Trophoblast cell (in vitro differentiated cells and primary cell): ENCODE results near the gene OXTR.
A peak's percentile ranks its signal among the peaks of the same experiment; 100 is the strongest.
"Not testable (repeated sequence)": the region's sequence is repeated elsewhere in the genome, so short reads cannot be mapped to it uniquely, and the experiment has no call there.

Experiments used
- DNase-seq, 2 donors: peaks; one replicate each; pipeline ENCODE4 v3.0.0-alpha.2; 2016
- H2AFZ ChIP-seq: 2 replicates; pipeline ENCODE4 v1.6.1; 2013; ENCODE audit warnings: low read length, moderate library complexity, mild to moderate bottlenecking; ENCODE audit not compliant: insufficient read depth, poor library complexity
- H2AK5ac ChIP-seq: 2 replicates; pipeline ENCODE4 v1.6.1; 2013; ENCODE audit warnings: mild to moderate bottlenecking, low read length
- H2BK120ac ChIP-seq: 2 replicates; pipeline ENCODE4 v1.6.1; 2013; ENCODE audit warnings: low read length, mild to moderate bottlenecking, moderate library complexity; ENCODE audit not compliant: insufficient read depth, poor library complexity
- H2BK12ac ChIP-seq: 2 replicates; pipeline ENCODE4 v1.6.1; 2013; ENCODE audit warnings: mild to moderate bottlenecking, low read length, moderate library complexity
- H2BK5ac ChIP-seq: 2 replicates; pipeline ENCODE4 v1.6.1; 2013; ENCODE audit warnings: low read length, low read depth, moderate library complexity, mild to moderate bottlenecking; ENCODE audit not compliant: poor library complexity
- H3K14ac ChIP-seq: 2 replicates; pipeline ENCODE4 v1.6.1; 2013; ENCODE audit warnings: mild to moderate bottlenecking, low read length
- H3K18ac ChIP-seq: 2 replicates; pipeline ENCODE4 v1.6.1; 2013; ENCODE audit warnings: mild to moderate bottlenecking, low read length
- H3K23ac ChIP-seq: 2 replicates; pipeline ENCODE4 v1.6.1; 2013; ENCODE audit warnings: low read length
- H3K27ac ChIP-seq: 2 replicates; pipeline ENCODE4 v1.5.1; 2013; ENCODE audit warnings: low read depth, mild to moderate bottlenecking, inconsistent platforms, low read length, moderate library complexity
- H3K27me3 ChIP-seq: 2 replicates; pipeline ENCODE4 v1.6.1; 2013; ENCODE audit warnings: inconsistent platforms, mild to moderate bottlenecking, low read length, moderate library complexity; ENCODE audit not compliant: insufficient read depth
- H3K36me3 ChIP-seq, 2 experiments: 1 replicate in 1 of 2; 2 replicates in 1 of 2; pipeline ENCODE4 v1.6.1; 2013; ENCODE audit warnings: low read length in 2 of 2, mild to moderate bottlenecking in 2 of 2, moderate library complexity in 1 of 2; ENCODE audit not compliant: insufficient read depth in 2 of 2, control insufficient read depth in 1 of 2
- H3K4ac ChIP-seq: 2 replicates; pipeline ENCODE4 v1.6.1; 2013; ENCODE audit warnings: low read depth, mild to moderate bottlenecking, low read length, moderate library complexity
- H3K4me1 ChIP-seq, 2 experiments: 1 replicate in 1 of 2; 2 replicates in 1 of 2; pipeline ENCODE4 v1.6.1; 2013; ENCODE audit warnings: low read length in 2 of 2, mild to moderate bottlenecking in 2 of 2, moderate library complexity in 1 of 2; ENCODE audit not compliant: insufficient read depth in 2 of 2, control insufficient read depth in 1 of 2
- H3K4me2 ChIP-seq: 2 replicates; pipeline ENCODE4 v1.6.1; 2013; ENCODE audit warnings: inconsistent platforms, mild to moderate bottlenecking, low read length, moderate library complexity
- H3K4me3 ChIP-seq: 2 replicates; pipeline ENCODE4 v1.5.1; 2013; ENCODE audit warnings: mild to moderate bottlenecking, low read depth, low read length, inconsistent platforms
- H3K79me1 ChIP-seq: one replicate; pipeline ENCODE4 v1.6.1; 2013; ENCODE audit warnings: low read length
- H3K79me2 ChIP-seq: 2 replicates; pipeline ENCODE4 v1.6.1; 2013; ENCODE audit warnings: low read length, mild to moderate bottlenecking; ENCODE audit not compliant: control insufficient read depth, insufficient read depth, poor library complexity
- H3K9ac ChIP-seq: 2 replicates; pipeline ENCODE4 v1.6.1; 2013; ENCODE audit warnings: mild to moderate bottlenecking, low read length
- H3K9me3 ChIP-seq: 2 replicates; pipeline ENCODE4 v1.6.1; 2013; ENCODE audit warnings: low read depth, mild to moderate bottlenecking, control low read depth, inconsistent platforms, low read length; ENCODE audit not compliant: insufficient read depth
- H4K12ac ChIP-seq: 2 replicates; pipeline ENCODE4 v1.6.1; 2013; ENCODE audit warnings: low read depth, mild to moderate bottlenecking, low read length, moderate library complexity
- H4K8ac ChIP-seq: 2 replicates; pipeline ENCODE4 v1.6.1; 2013; ENCODE audit warnings: low read depth, mild to moderate bottlenecking, low read length, moderate library complexity
- H4K91ac ChIP-seq: one replicate; pipeline ENCODE4 v1.6.1; 2013; ENCODE audit warnings: low read depth, mild to moderate bottlenecking, low read length, moderate library complexity
- WGBS: extraction: QIAGEN DNeasy Blood & Tissue Kit; methylation state at CpG from one replicate; pipeline ENCODE4 v1.1.7; 2013; ENCODE audit warnings: missing lambda C conversion rate; ENCODE audit not compliant: insufficient read length, insufficient coverage; ENCODE audit errors: extremely low coverage; 5-methylcytosine and 5-hydroxymethylcytosine counted together

OXTR gene

DNA sequence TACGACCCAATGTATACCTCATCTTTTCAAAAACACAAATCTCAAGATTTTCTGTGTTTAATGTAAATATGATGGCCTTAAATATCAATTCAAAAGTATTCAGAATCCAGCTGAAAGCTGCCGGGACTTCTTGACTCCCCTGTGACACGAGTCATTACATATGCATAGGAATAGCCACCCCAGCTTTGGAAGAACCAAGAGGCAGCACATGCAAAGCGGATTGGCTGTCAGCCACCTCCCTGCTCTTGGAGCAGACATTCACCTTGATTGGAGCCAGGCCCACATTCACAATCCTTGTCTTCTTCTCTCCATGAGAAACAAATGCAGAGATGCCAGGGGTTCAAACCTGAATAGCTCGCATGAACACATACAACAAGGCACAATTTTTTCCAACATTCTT is 46.6 kb downstream of the OXTR start:
- H4K91ac ChIP-seq = no peak overlapping the region
- H3K18ac ChIP-seq = no peak overlapping the region
- H3K79me2 ChIP-seq = no peaks in the 10 kb centered on the region
- DNase-seq = no peak
- no peaks in the 10 kb centered on the region for H3K79me1 ChIP-seq
- no peak overlapping the region for H2AFZ ChIP-seq
- H3K27me3 ChIP-seq = no peaks in the 10 kb centered on the region
- H3K4me3 ChIP-seq = no peak overlapping the region
- H4K8ac ChIP-seq = no peak overlapping the region
- no peak overlapping the region for H3K27ac ChIP-seq
- no CpG with 5 or more reads among the region's 5 CpGs for WGBS
- no peaks in the 10 kb centered on the region for H3K4me1 ChIP-seq
- no peaks in the 10 kb centered on the region for H3K36me3 ChIP-seq
- H3K9ac ChIP-seq = no peak overlapping the region
- H3K9me3 ChIP-seq = peaks cover 3% of the 10 kb centered on the region
- no peak overlapping the region for H2BK5ac ChIP-seq
- H2BK12ac ChIP-seq = no peak overlapping the region
- H2BK120ac ChIP-seq = no peak overlapping the region
- H3K4me2 ChIP-seq = no peak overlapping the region
- H3K23ac ChIP-seq = no peak overlapping the region
- H2AK5ac ChIP-seq = no peak overlapping the region
- no peak overlapping the region for H4K12ac ChIP-seq
- no peak overlapping the region for H3K14ac ChIP-seq
- no peak overlapping the region for H3K4ac ChIP-seq

DNA sequence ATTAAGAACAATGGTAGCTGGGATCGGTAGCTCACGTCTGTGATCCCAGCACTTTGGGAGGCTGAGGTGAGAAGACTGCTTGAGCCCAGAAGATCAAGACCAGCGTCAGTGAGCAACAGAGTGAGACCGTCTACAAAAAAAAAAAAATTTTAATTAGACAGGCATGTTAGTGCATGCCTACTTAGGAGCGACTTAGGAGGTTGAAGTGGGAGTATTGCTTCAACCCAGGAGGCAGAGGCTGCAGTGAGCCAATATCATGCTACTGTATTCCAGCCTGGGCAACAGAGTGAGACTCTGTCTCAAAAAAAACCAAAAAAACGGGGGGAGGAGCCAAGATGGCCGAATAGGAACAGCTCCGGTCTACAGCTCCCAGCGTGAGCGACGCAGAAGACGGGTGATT is 53.7 kb downstream of the OXTR start:
- H4K12ac ChIP-seq, H3K18ac ChIP-seq, H3K9ac ChIP-seq, H3K4me3 ChIP-seq, H3K4me2 ChIP-seq, H4K8ac ChIP-seq, H3K27ac ChIP-seq, H3K23ac ChIP-seq, H3K4ac ChIP-seq, H3K14ac ChIP-seq, H2BK5ac ChIP-seq, H2AFZ ChIP-seq, H4K91ac ChIP-seq, H3K4me1 ChIP-seq, H3K79me1 ChIP-seq, H3K27me3 ChIP-seq, H3K9me3 ChIP-seq, H3K79me2 ChIP-seq, H2AK5ac ChIP-seq, H2BK120ac ChIP-seq, H2BK12ac ChIP-seq, H3K36me3 ChIP-seq: not testable (repeated sequence)
- WGBS = no CpG with 5 or more reads among the region's 12 CpGs
- DNase-seq = peak in 1 of 2 donors; percentile 7

DNA sequence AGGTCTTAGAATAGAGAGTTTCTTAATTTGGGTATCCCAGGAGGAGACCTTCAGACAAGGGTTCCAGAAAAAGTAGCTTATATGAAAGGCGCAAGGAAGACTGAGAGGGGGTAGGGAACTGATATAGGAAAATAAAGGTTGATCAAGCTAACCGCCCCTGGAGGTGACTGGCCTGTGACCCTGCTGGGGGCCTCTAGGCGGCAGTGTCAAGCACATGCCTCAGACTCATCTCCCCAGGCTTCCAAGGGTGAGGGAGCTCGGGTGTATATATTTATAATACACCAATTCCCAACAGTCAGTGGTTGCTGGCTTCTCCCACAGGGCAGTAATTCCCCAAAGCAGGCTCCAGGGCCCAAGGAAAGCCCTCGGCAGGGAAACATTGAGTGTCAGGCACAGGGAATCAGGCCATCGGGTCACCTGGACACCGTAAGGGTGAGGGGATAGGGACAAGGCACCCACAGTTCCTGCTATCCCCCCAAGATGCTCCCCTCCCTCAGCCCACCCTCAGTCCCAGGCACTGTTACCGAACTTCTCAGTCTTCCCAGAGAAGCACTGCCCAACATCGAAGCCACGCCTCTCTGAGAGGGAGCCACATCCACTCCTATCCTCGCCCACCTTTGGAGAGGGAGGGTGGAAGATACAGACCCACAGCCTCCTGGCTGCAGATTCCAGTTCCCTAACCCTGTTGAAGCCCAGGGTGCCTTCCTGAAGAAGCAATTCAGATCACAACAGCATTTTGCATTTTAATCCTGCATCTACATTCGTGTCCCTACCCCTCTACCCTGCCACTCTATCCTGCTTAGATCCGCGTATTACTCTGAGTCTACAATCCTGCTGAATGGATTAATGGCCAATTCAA is 55.3 kb downstream of the OXTR start:
- H2AFZ ChIP-seq = no peak overlapping the region
- no peaks in the 10 kb centered on the region for H3K79me2 ChIP-seq
- H3K14ac ChIP-seq = no peak overlapping the region
- H2BK12ac ChIP-seq = no peak overlapping the region
- no peak overlapping the region for H3K9ac ChIP-seq
- no peaks in the 10 kb centered on the region for H3K79me1 ChIP-seq
- no peak overlapping the region for H3K23ac ChIP-seq
- H3K4ac ChIP-seq = no peak overlapping the region
- H3K27ac ChIP-seq = no peak overlapping the region
- no CpG with 5 or more reads among the region's 14 CpGs for WGBS
- peak in 1 of 2 donors; percentile 3 for DNase-seq
- no peaks in the 10 kb centered on the region for H3K4me1 ChIP-seq
- H3K4me3 ChIP-seq = no peak overlapping the region
- H3K4me2 ChIP-seq = no peak overlapping the region
- H2BK5ac ChIP-seq = no peak overlapping the region
- H3K9me3 ChIP-seq = no peaks in the 10 kb centered on the region
- H4K8ac ChIP-seq = no peak overlapping the region
- H4K91ac ChIP-seq = no peak overlapping the region
- no peak overlapping the region for H2BK120ac ChIP-seq
- H2AK5ac ChIP-seq = no peak overlapping the region
- H3K36me3 ChIP-seq = no peaks in the 10 kb centered on the region
- H3K18ac ChIP-seq = no peak overlapping the region
- H4K12ac ChIP-seq = no peak overlapping the region
- no peaks in the 10 kb centered on the region for H3K27me3 ChIP-seq

DNA sequence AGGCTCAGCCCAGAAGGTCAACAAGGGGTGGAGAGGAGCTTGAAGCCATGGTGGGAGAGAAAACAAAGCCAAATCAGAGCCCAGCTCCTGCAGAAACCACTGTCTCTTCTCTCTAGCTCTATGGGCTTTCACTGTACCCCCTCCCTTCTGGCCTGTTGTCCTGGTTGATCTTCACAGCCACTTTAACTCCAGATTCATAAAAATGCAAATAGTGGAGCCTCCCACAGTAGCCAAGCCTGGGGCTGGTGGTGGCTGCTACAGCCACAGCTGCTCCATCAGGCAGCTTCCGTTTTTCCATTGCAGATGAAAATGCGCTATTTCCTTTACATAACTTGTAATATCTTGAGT is 56.5 kb downstream of the OXTR start:
- H3K23ac ChIP-seq = no peak overlapping the region
- H4K91ac ChIP-seq = no peak overlapping the region
- no peaks in the 10 kb centered on the region for H3K9me3 ChIP-seq
- H2BK5ac ChIP-seq = no peak overlapping the region
- no peak for DNase-seq
- H2AFZ ChIP-seq = no peak overlapping the region
- no CpG with 5 or more reads among the region's 2 CpGs for WGBS
- no peak overlapping the region for H2BK120ac ChIP-seq
- H2BK12ac ChIP-seq = no peak overlapping the region
- no peak overlapping the region for H2AK5ac ChIP-seq
- no peak overlapping the region for H4K8ac ChIP-seq
- no peaks in the 10 kb centered on the region for H3K79me2 ChIP-seq
- H3K79me1 ChIP-seq = no peaks in the 10 kb centered on the region
- H3K18ac ChIP-seq = no peak overlapping the region
- H3K14ac ChIP-seq = no peak overlapping the region
- H3K27ac ChIP-seq = no peak overlapping the region
- H3K36me3 ChIP-seq = no peaks in the 10 kb centered on the region
- H3K4me2 ChIP-seq = no peak overlapping the region
- no peaks in the 10 kb centered on the region for H3K27me3 ChIP-seq
- no peak overlapping the region for H3K4me3 ChIP-seq
- no peak overlapping the region for H4K12ac ChIP-seq
- no peak overlapping the region for H3K9ac ChIP-seq
- no peaks in the 10 kb centered on the region for H3K4me1 ChIP-seq
- no peak overlapping the region for H3K4ac ChIP-seq
